ENCODE results near the gene SMOC2. TPM values are rescaled to one million over a fixed set of nuclear protein-coding genes. Genes with fewer than 3 reads are reported as not detected.

SMOC2 gene
- total and polyA plus RNA-seq, 7 donors, result 12.3 to 90.3 (median 22.8) TPM

DNA sequence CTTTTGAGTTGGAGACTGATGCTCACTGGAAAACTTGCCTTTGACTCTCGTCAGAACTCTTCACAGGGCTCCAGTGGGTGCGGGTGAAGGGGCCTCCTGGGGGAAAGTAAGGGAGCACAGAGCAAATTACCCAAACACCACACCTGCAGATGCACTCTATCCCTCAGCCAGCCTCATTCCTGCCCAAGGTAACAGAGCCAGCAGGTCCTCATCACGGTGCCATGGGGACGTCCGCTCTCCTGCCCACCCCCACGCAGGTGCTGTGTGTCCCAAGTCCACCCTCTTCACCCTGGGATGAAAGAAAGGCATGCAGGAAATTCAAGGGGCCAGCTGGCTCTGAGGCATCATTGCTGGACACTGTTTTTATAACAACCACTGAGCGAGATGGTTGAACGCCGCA, 269.0 kb downstream of the SMOC2 start:
- Histone ChIP-seq H3K4me1 (no peaks in the 10 kb centered on the region), H3K27me3 (ENCODE audit: insufficient read depth in 3 of 3, low read length in 2 of 3) (peaks cover 0 to 4% (median 0%) of the 10 kb centered on the region in 3 donors), H3K27ac (no peak overlapping the region), H3K36me3 (ENCODE audit: insufficient read depth in 1 of 2, low read depth in 1 of 2) (no peaks in the 10 kb centered on the region), H3K4me3 (no peak overlapping the region), H3K9me3 (no peaks in the 10 kb centered on the region)
- ATAC-seq, result no peak
- TF ChIP-seq, protein P1, sequence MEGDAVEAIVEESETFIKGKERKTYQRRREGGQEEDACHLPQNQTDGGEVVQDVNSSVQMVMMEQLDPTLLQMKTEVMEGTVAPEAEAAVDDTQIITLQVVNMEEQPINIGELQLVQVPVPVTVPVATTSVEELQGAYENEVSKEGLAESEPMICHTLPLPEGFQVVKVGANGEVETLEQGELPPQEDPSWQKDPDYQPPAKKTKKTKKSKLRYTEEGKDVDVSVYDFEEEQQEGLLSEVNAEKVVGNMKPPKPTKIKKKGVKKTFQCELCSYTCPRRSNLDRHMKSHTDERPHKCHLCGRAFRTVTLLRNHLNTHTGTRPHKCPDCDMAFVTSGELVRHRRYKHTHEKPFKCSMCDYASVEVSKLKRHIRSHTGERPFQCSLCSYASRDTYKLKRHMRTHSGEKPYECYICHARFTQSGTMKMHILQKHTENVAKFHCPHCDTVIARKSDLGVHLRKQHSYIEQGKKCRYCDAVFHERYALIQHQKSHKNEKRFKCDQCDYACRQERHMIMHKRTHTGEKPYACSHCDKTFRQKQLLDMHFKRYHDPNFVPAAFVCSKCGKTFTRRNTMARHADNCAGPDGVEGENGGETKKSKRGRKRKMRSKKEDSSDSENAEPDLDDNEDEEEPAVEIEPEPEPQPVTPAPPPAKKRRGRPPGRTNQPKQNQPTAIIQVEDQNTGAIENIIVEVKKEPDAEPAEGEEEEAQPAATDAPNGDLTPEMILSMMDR (IDR thresholded peaks at IDR 0.05), result no peak
- DNase-seq, result no peak
- intact Hi-C loops (cut with DNase I), result no loop called here
- WGBS, 3 donors, result 85 to 88% (median 85%) methylated on average over 9 of the region's 9 CpGs

- no peak overlapping the region for H3K4me3 ChIP-seq
- TF ChIP-seq, protein P1 (IDR thresholded peaks at IDR 0.05), result peak; percentile 31
- intact Hi-C loops (cut with DNase I), result no loop called here
- no peak for DNase-seq
- H3K9me3 ChIP-seq, result no peaks in the 10 kb centered on the region
- H3K4me1 ChIP-seq, result no peaks in the 10 kb centered on the region
- H3K36me3 ChIP-seq (ENCODE audit: insufficient read depth in 1 of 2, low read depth in 1 of 2), result no peaks in the 10 kb centered on the region
- no peak for ATAC-seq
- WGBS, 3 donors, result 59 to 65% (median 60%) methylated on average over 5 of the region's 5 CpGs
- H3K27ac ChIP-seq, result no peak overlapping the region
- peaks cover 0 to 8% (median 0%) of the 10 kb centered on the region in 3 donors for H3K27me3 ChIP-seq (ENCODE audit: insufficient read depth in 3 of 3, low read length in 2 of 3)
Observed at GRCh38 chr6:168711049-168711640, 270.2 kb downstream of the SMOC2 start.

- Histone ChIP-seq H3K27me3 (ENCODE audit: insufficient read depth in 3 of 3, low read length in 2 of 3) (peaks cover 0 to 8% (median 0%) of the 10 kb centered on the region in 3 donors), H3K4me3 (no peak overlapping the region), H3K4me1 (no peaks in the 10 kb centered on the region), H3K36me3 (ENCODE audit: insufficient read depth in 1 of 2, low read depth in 1 of 2) (no peaks in the 10 kb centered on the region), H3K27ac (no peak overlapping the region), H3K9me3 (no peaks in the 10 kb centered on the region)
- intact Hi-C loops (cut with DNase I), result no loop called here
- 89 to 91% (median 90%) methylated on average over 11 of the region's 11 CpGs for WGBS, 3 donors
- TF ChIP-seq, protein P1 (IDR thresholded peaks at IDR 0.05), result no peak
- ATAC-seq (no peak), DNase-seq (no peak)
Observed at GRCh38 chr6:168711666-168712300, 270.8 kb downstream of the SMOC2 start.

DNA sequence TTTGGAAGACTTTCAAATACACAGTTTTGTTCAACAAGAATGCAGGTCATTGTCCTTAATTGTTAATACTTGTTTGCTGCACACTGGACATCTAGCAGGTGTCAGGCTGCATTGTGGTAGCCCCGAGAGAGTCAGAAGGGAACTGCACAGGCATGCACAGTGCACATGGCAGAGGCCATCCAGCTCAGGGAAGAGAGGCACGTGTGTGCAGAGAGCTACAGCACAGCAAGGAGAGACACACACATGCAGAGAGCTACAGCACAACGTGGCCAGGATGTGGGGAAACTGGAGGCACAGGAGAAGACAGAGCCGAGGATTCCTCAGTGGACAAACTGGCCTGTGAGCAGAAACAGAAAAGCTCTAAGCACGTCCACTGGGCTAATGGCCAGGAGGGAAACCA, 272.0 kb downstream of the SMOC2 start:
- intact Hi-C loops (cut with DNase I), result no loop called here
- no peaks in the 10 kb centered on the region for H3K9me3 ChIP-seq
- no peaks in the 10 kb centered on the region for H3K36me3 ChIP-seq (ENCODE audit: insufficient read depth in 1 of 2, low read depth in 1 of 2)
- no peak overlapping the region for H3K27ac ChIP-seq
- TF ChIP-seq, protein P1 (IDR thresholded peaks at IDR 0.05), result no peak
- DNase-seq (no peak), ATAC-seq (no peak)
- WGBS, 3 donors, result 44 to 45% (median 45%) methylated on average over 5 of the region's 5 CpGs
- no peak overlapping the region for H3K4me3 ChIP-seq
- H3K27me3 ChIP-seq (ENCODE audit: insufficient read depth in 3 of 3, low read length in 2 of 3), result peaks cover 0 to 8% (median 0%) of the 10 kb centered on the region in 3 donors
- no peaks in the 10 kb centered on the region for H3K4me1 ChIP-seq

Data from psoas muscle (tissue), 8 donors.